Testis (tissue), 2 donors: ENCODE measurements around the gene DKK1.

Experiments
- POLR2A ChIP-seq: fragments of 450-650 bp; IDR thresholded peaks from one replicate; pipeline ENCODE4 v1.6.1; 2017; ENCODE audit warnings: antibody characterized with exemption, mild to moderate bottlenecking, moderate library complexity
- TF ChIP-seq, protein P1 (sequence below), 3 experiments: fragments of 450-650 bp in 2 of 3; fragments of 200-600 bp in 1 of 3; sonication (generic) in 1 of 3; IDR thresholded peaks; one replicate each; pipeline ENCODE4 v1.5.1; 2016 to 2019; ENCODE audit warnings: antibody characterized with exemption in 3 of 3, mild to moderate bottlenecking in 2 of 3, moderate library complexity in 1 of 3

DNA sequence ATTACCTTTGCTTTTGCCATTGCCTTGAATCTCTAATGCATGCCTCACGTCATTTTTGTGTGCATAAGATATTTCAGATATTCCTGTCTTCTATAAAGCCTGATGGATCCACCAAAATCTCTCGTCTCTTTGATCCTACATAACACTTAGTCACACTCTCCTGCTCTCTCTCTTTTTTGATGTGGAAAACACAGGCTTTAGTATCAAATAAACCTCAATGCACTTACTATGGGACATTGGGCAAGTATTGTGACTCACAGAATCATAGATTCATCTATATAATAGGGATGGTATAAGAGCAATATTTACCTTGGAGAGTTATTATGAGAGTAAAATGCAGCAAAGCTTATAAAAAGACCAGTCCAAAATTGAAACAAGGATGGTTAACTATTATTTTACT lies 39.1 kb downstream of the DKK1 start:
- TF ChIP-seq, protein P1, sequence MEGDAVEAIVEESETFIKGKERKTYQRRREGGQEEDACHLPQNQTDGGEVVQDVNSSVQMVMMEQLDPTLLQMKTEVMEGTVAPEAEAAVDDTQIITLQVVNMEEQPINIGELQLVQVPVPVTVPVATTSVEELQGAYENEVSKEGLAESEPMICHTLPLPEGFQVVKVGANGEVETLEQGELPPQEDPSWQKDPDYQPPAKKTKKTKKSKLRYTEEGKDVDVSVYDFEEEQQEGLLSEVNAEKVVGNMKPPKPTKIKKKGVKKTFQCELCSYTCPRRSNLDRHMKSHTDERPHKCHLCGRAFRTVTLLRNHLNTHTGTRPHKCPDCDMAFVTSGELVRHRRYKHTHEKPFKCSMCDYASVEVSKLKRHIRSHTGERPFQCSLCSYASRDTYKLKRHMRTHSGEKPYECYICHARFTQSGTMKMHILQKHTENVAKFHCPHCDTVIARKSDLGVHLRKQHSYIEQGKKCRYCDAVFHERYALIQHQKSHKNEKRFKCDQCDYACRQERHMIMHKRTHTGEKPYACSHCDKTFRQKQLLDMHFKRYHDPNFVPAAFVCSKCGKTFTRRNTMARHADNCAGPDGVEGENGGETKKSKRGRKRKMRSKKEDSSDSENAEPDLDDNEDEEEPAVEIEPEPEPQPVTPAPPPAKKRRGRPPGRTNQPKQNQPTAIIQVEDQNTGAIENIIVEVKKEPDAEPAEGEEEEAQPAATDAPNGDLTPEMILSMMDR (IDR thresholded peaks at IDR 0.05) = no peak
- no peak for TF ChIP-seq POLR2A
